Neural progenitor cell (in vitro differentiated cells): ENCODE data around the gene E2F6. TPM values are rescaled to one million over a fixed set of nuclear protein-coding genes. Genes with fewer than 3 reads are reported as not detected.

Experiments
- DNase-seq: peaks from one replicate; pipeline ENCODE4 v3.0.0-alpha.2; 2016; ENCODE audit warnings: low spot score
- H2AFZ ChIP-seq: fragments of 200-600 bp; sonication (generic); replicated peaks from 2 replicates; pipeline ENCODE4 v1.6.1; 2016; ENCODE audit warnings: antibody characterized with exemption
- H3F3A ChIP-seq: fragments of 200-600 bp; sonication (generic); 2 replicates; pipeline ENCODE4 v1.6.1; 2016; ENCODE audit warnings: antibody characterized with exemption, low read depth
- H3K27ac ChIP-seq: fragments of 200-600 bp; sonication (generic); 2 replicates; pipeline ENCODE4 v1.5.1; 2016; ENCODE audit warnings: mild to moderate bottlenecking
- H3K27me3 ChIP-seq: fragments of 200-600 bp; sonication (generic); 2 replicates; pipeline ENCODE4 v1.6.1; 2016; ENCODE audit warnings: mild to moderate bottlenecking, moderate library complexity
- H3K36me3 ChIP-seq: fragments of 200-600 bp; sonication (generic); 2 replicates; pipeline ENCODE4 v1.5.1; 2016
- H3K4me1 ChIP-seq: fragments of 200-600 bp; sonication (generic); 2 replicates; pipeline ENCODE4 v1.6.1; 2016; ENCODE audit warnings: mixed run types
- H3K4me2 ChIP-seq: fragments of 200-600 bp; sonication (generic); 2 replicates; pipeline ENCODE4 v1.6.1; 2016
- H3K4me3 ChIP-seq: fragments of 200-600 bp; sonication (generic); 2 replicates; pipeline ENCODE4 v1.5.1; 2016
- H3K79me2 ChIP-seq: fragments of 200-600 bp; sonication (generic); 2 replicates; pipeline ENCODE4 v1.6.1; 2016; ENCODE audit warnings: low read depth
- H3K9ac ChIP-seq: fragments of 200-600 bp; sonication (generic); 2 replicates; pipeline ENCODE4 v1.6.1; 2016
- H3K9me3 ChIP-seq: fragments of 200-600 bp; sonication (generic); 2 replicates; pipeline ENCODE4 v1.5.1; 2016; ENCODE audit warnings: low read depth
- H4K20me1 ChIP-seq: fragments of 200-600 bp; sonication (generic); 2 replicates; pipeline ENCODE4 v1.6.1; 2016; ENCODE audit warnings: low read depth
- H3K27ac Mint-ChIP-seq: 3 replicates; pipeline ENCODE4 v1.8.0; 2021; ENCODE audit warnings: mixed read lengths
- H3K27me3 Mint-ChIP-seq: 2 replicates; pipeline ENCODE4 v1.8.0; 2022; ENCODE audit warnings: low read depth, mild to moderate bottlenecking, inconsistent platforms, moderate library complexity, mixed read lengths; ENCODE audit not compliant: insufficient read depth
- H3K36me3 Mint-ChIP-seq: 3 replicates; pipeline ENCODE4 v1.8.0; 2021; ENCODE audit warnings: mixed read lengths
- H3K4me1 Mint-ChIP-seq: 3 replicates; pipeline ENCODE4 v1.8.0; 2021; ENCODE audit warnings: mixed read lengths
- H3K4me3 Mint-ChIP-seq: 3 replicates; pipeline ENCODE4 v1.8.0; 2021; ENCODE audit warnings: mild to moderate bottlenecking, moderate library complexity, mixed read lengths
- H3K9me3 Mint-ChIP-seq: 3 replicates; pipeline ENCODE4 v1.8.0; 2020; ENCODE audit warnings: mixed read lengths
- CTCF ChIP-seq: fragments of 200-600 bp; sonication (generic); IDR thresholded peaks from 2 replicates; pipeline ENCODE4 v1.5.1; 2017; ENCODE audit warnings: antibody characterized with exemption, mild to moderate bottlenecking
- EZH2 ChIP-seq: fragments of 200-600 bp; sonication (generic); IDR thresholded peaks from 2 replicates; pipeline ENCODE4 v1.6.1; 2017; ENCODE audit warnings: antibody characterized with exemption, mild to moderate bottlenecking, moderate library complexity
- EZH2phosphoT487 ChIP-seq: fragments of 200-600 bp; sonication (generic); IDR thresholded peaks from 2 replicates; pipeline ENCODE4 v1.6.1; 2017; ENCODE audit warnings: antibody characterized with exemption
- total RNA-seq: library from RNA; depleted of rRNA; stranded (reverse); fragments of >200 nt; gene quantifications from 2 replicates; pipeline ENCODE4 v1.2.3, GENCODE V29; 2015; ENCODE audit warnings: low replicate concordance

Gene E2F6
- total RNA-seq, 1 donor from 2014 or later, result 36.3 TPM

GRCh38 chr2:11506611-11506969 is 40.6 kb upstream of the E2F6 start:
- Histone ChIP-seq H4K20me1 (peaks cover 36% of the 10 kb centered on the region), H2AFZ (no peak overlapping the region), H3K27me3 (no peaks in the 10 kb centered on the region), H3K9ac (no peak overlapping the region), H3K36me3 (no peaks in the 10 kb centered on the region), H3K4me3 (no peak overlapping the region), H3K9me3 (no peaks in the 10 kb centered on the region), H3K27ac (no peak overlapping the region), H3K4me2 (no peak overlapping the region), H3K79me2 (peaks cover 92% of the 10 kb centered on the region), H3K4me1 (peaks cover 5% of the 10 kb centered on the region), H3F3A (no peaks in the 10 kb centered on the region)
- H3K4me1 Mint-ChIP-seq, result peaks cover 44% of the 10 kb centered on the region
- peaks cover 12% of the 10 kb centered on the region for H3K27me3 Mint-ChIP-seq
- TF ChIP-seq CTCF (no peak), EZH2phosphoT487 (no peak), EZH2 (no peak)
- H3K36me3 Mint-ChIP-seq, result peaks cover 58% of the 10 kb centered on the region
- peak overlapping the region; percentile 22 for H3K27ac Mint-ChIP-seq
- no peak for DNase-seq
- no peak overlapping the region for H3K4me3 Mint-ChIP-seq
- peaks cover 22% of the 10 kb centered on the region for H3K9me3 Mint-ChIP-seq

- no peak overlapping the region for H3K9ac ChIP-seq
- Mint-ChIP-seq H3K27ac (no peak overlapping the region), H3K36me3 (peaks cover 61% of the 10 kb centered on the region), H3K9me3 (peaks cover 23% of the 10 kb centered on the region), H3K27me3 (peaks cover 12% of the 10 kb centered on the region), H3K4me3 (no peak overlapping the region), H3K4me1 (peaks cover 43% of the 10 kb centered on the region)
- H3K4me3 ChIP-seq, result no peak overlapping the region
- DNase-seq, result no peak
- H3F3A ChIP-seq, result no peaks in the 10 kb centered on the region
- H3K79me2 ChIP-seq, result peaks cover 89% of the 10 kb centered on the region
- no peak overlapping the region for H3K4me2 ChIP-seq
- H4K20me1 ChIP-seq, result peaks cover 34% of the 10 kb centered on the region
- no peak overlapping the region for H2AFZ ChIP-seq
- no peaks in the 10 kb centered on the region for H3K4me1 ChIP-seq
- no peak overlapping the region for H3K27ac ChIP-seq
- H3K9me3 ChIP-seq, result no peaks in the 10 kb centered on the region
- no peaks in the 10 kb centered on the region for H3K27me3 ChIP-seq
- TF ChIP-seq CTCF, result no peak
- no peak for TF ChIP-seq EZH2
- TF ChIP-seq EZH2phosphoT487, result no peak
- H3K36me3 ChIP-seq, result no peaks in the 10 kb centered on the region
These were observed 40.0 kb upstream of the E2F6 start for GRCh38 chr2:11505652-11506610.

GRCh38 chr2:11503354-11503927 is 37.5 kb upstream of the E2F6 start:
- TF ChIP-seq EZH2phosphoT487 (no peak), EZH2 (no peak), CTCF (no peak)
- H3K27ac Mint-ChIP-seq, result no peak overlapping the region
- peaks cover 48% of the 10 kb centered on the region for H3K36me3 Mint-ChIP-seq

More at GRCh38 chr2:11503354-11503927, 37.5 kb upstream of the E2F6 start:
- Histone ChIP-seq H3K27ac (no peak overlapping the region), H3K4me2 (no peak overlapping the region), H3K36me3 (no peaks in the 10 kb centered on the region), H4K20me1 (peaks cover 52% of the 10 kb centered on the region), H3K4me1 (peaks cover 18% of the 10 kb centered on the region), H3K27me3 (no peaks in the 10 kb centered on the region), H3K4me3 (no peak overlapping the region), H2AFZ (no peak overlapping the region), H3K9me3 (no peaks in the 10 kb centered on the region), H3F3A (peaks cover 17% of the 10 kb centered on the region), H3K9ac (no peak overlapping the region), H3K79me2 (peaks cover 92% of the 10 kb centered on the region)
- peaks cover 12% of the 10 kb centered on the region for H3K27me3 Mint-ChIP-seq
- H3K4me3 Mint-ChIP-seq, result no peak overlapping the region
- H3K4me1 Mint-ChIP-seq, result peaks cover 49% of the 10 kb centered on the region
- DNase-seq, result no peak
- peaks cover 22% of the 10 kb centered on the region for H3K9me3 Mint-ChIP-seq
